Activated CD4-positive, alpha-beta T cell treated with anti-CD3 and anti-CD28 coated beads, Interleukin-2, amount 10 ng/mL, durations not matched to agents 24 days and 14 days (primary cell): Measurements from ENCODE around the gene DHFR2. TPM values are rescaled to one million over a fixed set of nuclear protein-coding genes. Genes with fewer than 3 reads are reported as not detected.
"Not testable (repeated sequence)": the region's sequence is repeated elsewhere in the genome, so short reads cannot be mapped to it uniquely, and the experiment has no call there.

ENCODE experiments used
- DNase-seq: peaks from one replicate; pipeline ENCODE4 v3.0.0; 2022
- H3K27ac Mint-ChIP-seq: one replicate; pipeline ENCODE4 v1.8.0; 2022; ENCODE audit warnings: mild to moderate bottlenecking, mixed read lengths
- H3K27me3 Mint-ChIP-seq: one replicate; pipeline ENCODE4 v1.8.0; 2022; ENCODE audit warnings: mixed read lengths
- H3K36me3 Mint-ChIP-seq: one replicate; pipeline ENCODE4 v1.8.0; 2022; ENCODE audit warnings: low read depth, mild to moderate bottlenecking, mixed read lengths
- H3K4me1 Mint-ChIP-seq: one replicate; pipeline ENCODE4 v1.8.0; 2021; ENCODE audit warnings: mixed read lengths
- H3K4me3 Mint-ChIP-seq: one replicate; pipeline ENCODE4 v1.8.0; 2022; ENCODE audit warnings: mild to moderate bottlenecking, moderate library complexity, mixed read lengths
- H3K9me3 Mint-ChIP-seq: one replicate; pipeline ENCODE4 v1.8.0; 2021; ENCODE audit warnings: mixed read lengths
- intact Hi-C: fragments of 100-400 bp; cut with micrococcal nuclease; formaldehyde crosslinking; loops from one replicate; pipeline ENCODE4 v1.15.1; 2023
- total RNA-seq: library from RNA; stranded (reverse); gene quantifications from 2 replicates; pipeline ENCODE4 v1.2.3, GENCODE V29; 2022

Gene DHFR2
- total RNA-seq, 1 donor from 2014 or later, result 10.0 TPM

GRCh38 chr3:94049267-94049666, 13.4 kb downstream of the DHFR2 start:
- Mint-ChIP-seq H3K4me1 (no peaks in the 10 kb centered on the region), H3K27ac (no peak overlapping the region), H3K27me3 (no peaks in the 10 kb centered on the region), H3K4me3 (no peak overlapping the region), H3K9me3 (no peaks in the 10 kb centered on the region), H3K36me3 (peaks cover 6% of the 10 kb centered on the region)
- DNase-seq, result no peak
- intact Hi-C loops, result no loop called here

GRCh38 chr3:94046533-94046932, 16.2 kb downstream of the DHFR2 start:
- Mint-ChIP-seq H3K4me3 (no peak overlapping the region), H3K36me3 (peaks cover 14% of the 10 kb centered on the region), H3K27ac (no peak overlapping the region), H3K27me3 (no peaks in the 10 kb centered on the region), H3K4me1 (no peaks in the 10 kb centered on the region), H3K9me3 (peaks cover 3% of the 10 kb centered on the region)
- DNase-seq, result no peak
- intact Hi-C loops, result no loop called here

- H3K27ac Mint-ChIP-seq, DNase-seq, H3K9me3 Mint-ChIP-seq, H3K4me1 Mint-ChIP-seq, H3K4me3 Mint-ChIP-seq, intact Hi-C loops, H3K27me3 Mint-ChIP-seq: not testable (repeated sequence)
- peaks cover 16% of the 10 kb centered on the region for H3K36me3 Mint-ChIP-seq
These were observed 18.4 kb downstream of the DHFR2 start for GRCh38 chr3:94044100-94044936.

- Mint-ChIP-seq H3K4me3 (no peak overlapping the region), H3K4me1 (no peaks in the 10 kb centered on the region), H3K9me3 (peaks cover 3% of the 10 kb centered on the region), H3K36me3 (peaks cover 16% of the 10 kb centered on the region), H3K27me3 (no peaks in the 10 kb centered on the region), H3K27ac (peak overlapping the region; percentile 41)
- DNase-seq, result no peak
- intact Hi-C loops, result loop anchor here (2.0 kb wide), 1 partner anchor 32 kb away; no protein-coding TSS in a partner anchor
These were observed 19.4 kb downstream of the DHFR2 start for GRCh38 chr3:94043285-94043684.

GRCh38 chr3:94036909-94037507, 25.7 kb downstream of the DHFR2 start:
- Mint-ChIP-seq H3K9me3 (no peaks in the 10 kb centered on the region), H3K36me3 (peaks cover 3% of the 10 kb centered on the region), H3K4me1 (no peaks in the 10 kb centered on the region), H3K4me3 (no peak overlapping the region), H3K27me3 (no peaks in the 10 kb centered on the region), H3K27ac (no peak overlapping the region)
- intact Hi-C loops, result no loop called here
- no peak for DNase-seq

- intact Hi-C loops, result no loop called here
- Mint-ChIP-seq H3K4me3 (no peak within 1 kb of the TSS), H3K9me3 (no peaks in the 10 kb centered on the region), H3K27me3 (no peaks in the 10 kb centered on the region), H3K36me3 (no peaks in the 10 kb centered on the region), H3K4me1 (no peaks in the 10 kb centered on the region), H3K27ac (no peak within 1 kb of the TSS)
- DNase-seq, result no peak
These were observed 34.5 kb downstream of the DHFR2 start, which contains the start of gene STX19 for GRCh38 chr3:94028093-94028837. STX19 (minus strand) TSS chr3:94028597; CDS start chr3:94015269, 13,328 bp downstream.

GRCh38 chr3:94026623-94027022, 36.1 kb downstream of the DHFR2 start:
- Mint-ChIP-seq H3K4me1 (no peaks in the 10 kb centered on the region), H3K27me3 (no peaks in the 10 kb centered on the region), H3K36me3 (no peaks in the 10 kb centered on the region), H3K27ac (no peak overlapping the region), H3K9me3 (no peaks in the 10 kb centered on the region), H3K4me3 (no peak overlapping the region)
- intact Hi-C loops, result no loop called here
- no peak for DNase-seq

- no peak for DNase-seq
- Mint-ChIP-seq H3K4me3 (no peak overlapping the region), H3K9me3 (no peaks in the 10 kb centered on the region), H3K27ac (no peak overlapping the region), H3K4me1 (no peaks in the 10 kb centered on the region), H3K27me3 (no peaks in the 10 kb centered on the region), H3K36me3 (no peaks in the 10 kb centered on the region)
- intact Hi-C loops, result no loop called here
These were observed 38.3 kb downstream of the DHFR2 start for GRCh38 chr3:94024385-94024784.

GRCh38 chr3:94020293-94020692, 42.4 kb downstream of the DHFR2 start:
- Mint-ChIP-seq H3K4me1 (no peaks in the 10 kb centered on the region), H3K9me3 (no peaks in the 10 kb centered on the region), H3K36me3 (no peaks in the 10 kb centered on the region), H3K27ac (no peak overlapping the region), H3K4me3 (no peak overlapping the region), H3K27me3 (no peaks in the 10 kb centered on the region)
- DNase-seq, result no peak
- intact Hi-C loops, result no loop called here

GRCh38 chr3:94019659-94020058, 43.1 kb downstream of the DHFR2 start:
- peaks cover 5% of the 10 kb centered on the region for H3K9me3 Mint-ChIP-seq
- peaks cover 6% of the 10 kb centered on the region for H3K4me1 Mint-ChIP-seq
- DNase-seq, result no peak
- H3K4me3 Mint-ChIP-seq, result no peak overlapping the region
- H3K27me3 Mint-ChIP-seq, result no peaks in the 10 kb centered on the region
- intact Hi-C loops, result no loop called here
- H3K36me3 Mint-ChIP-seq, result peaks cover 5% of the 10 kb centered on the region
- no peak overlapping the region for H3K27ac Mint-ChIP-seq

- Mint-ChIP-seq H3K4me1 (peaks cover 27% of the 10 kb centered on the region), H3K9me3 (peaks cover 11% of the 10 kb centered on the region), H3K27me3 (no peaks in the 10 kb centered on the region), H3K4me3 (no peak overlapping the region), H3K36me3 (peaks cover 9% of the 10 kb centered on the region), H3K27ac (peak overlapping the region; percentile 44)
- DNase-seq, result no peak
- intact Hi-C loops, result no loop called here
These were observed 47.7 kb downstream of the DHFR2 start for GRCh38 chr3:94015025-94015424.

- H3K4me3 Mint-ChIP-seq, result peak overlapping the region; percentile 51
- peaks cover 11% of the 10 kb centered on the region for H3K9me3 Mint-ChIP-seq
- peak overlapping the region; percentile 85 for H3K27ac Mint-ChIP-seq
- DNase-seq, result no peak
- H3K36me3 Mint-ChIP-seq, result peaks cover 12% of the 10 kb centered on the region
- intact Hi-C loops, result no loop called here
- peaks cover 39% of the 10 kb centered on the region for H3K4me1 Mint-ChIP-seq
- no peaks in the 10 kb centered on the region for H3K27me3 Mint-ChIP-seq
These were observed 50.5 kb downstream of the DHFR2 start for GRCh38 chr3:94012185-94012584.

GRCh38 chr3:94011233-94011711, 51.4 kb downstream of the DHFR2 start:
- DNase-seq, result peak; percentile 58
- Mint-ChIP-seq H3K4me1 (peaks cover 41% of the 10 kb centered on the region), H3K9me3 (peaks cover 11% of the 10 kb centered on the region), H3K36me3 (peaks cover 12% of the 10 kb centered on the region), H3K27ac (peak overlapping the region; percentile 85), H3K4me3 (peak overlapping the region; percentile 51), H3K27me3 (no peaks in the 10 kb centered on the region)
- intact Hi-C loops, result loop anchor here (1.0 to 2.0 kb wide), 3 partner anchors 32 to 51 kb away; partner anchors contain the start of genes DHFR2 and PROS1
